Posterior vena cava (tissue), 2 donors: ENCODE data around the gene VPS25. TPM values are rescaled to one million over a fixed set of nuclear protein-coding genes. Genes with fewer than 3 reads are reported as not detected.

Experiments used
- DNase-seq: peaks from one replicate; pipeline ENCODE4 v3.0.0-alpha.2; 2020; ENCODE audit warnings: low spot score
- intact Hi-C, 2 donors: fragments of 100-400 bp; cut with DNase I; formaldehyde crosslinking; loops; one replicate each; pipeline versions ENCODE4 v1.14.1 to v1.14.2; 2022 to 2023
- microRNA-seq, 2 donors: library from miRNA; unstranded; fragments of <30 nt; microRNA quantifications; one replicate each; pipeline ENCODE4 v1.2.0, GENCODE V29; 2020 to 2021; ENCODE audit warnings: borderline microRNAs expressed in 2 of 2
- total RNA-seq, 2 donors: library from RNA; stranded (reverse); fragmentation: NEBNext Ultra II Directional; extraction: Animal tissue kit (Norgen Biotek cat#: 25700); gene quantifications; one replicate each; pipeline ENCODE4 v1.2.1, GENCODE V29; 2021
- donor health status: DM: yes; HTN: yes; CAD: no.
- donor health status: DM: yes; HTN: yes; CAD: no.

VPS25 gene
- total RNA-seq, 2 donors from 2014 or later: 25.9 to 35.1 TPM

DNA sequence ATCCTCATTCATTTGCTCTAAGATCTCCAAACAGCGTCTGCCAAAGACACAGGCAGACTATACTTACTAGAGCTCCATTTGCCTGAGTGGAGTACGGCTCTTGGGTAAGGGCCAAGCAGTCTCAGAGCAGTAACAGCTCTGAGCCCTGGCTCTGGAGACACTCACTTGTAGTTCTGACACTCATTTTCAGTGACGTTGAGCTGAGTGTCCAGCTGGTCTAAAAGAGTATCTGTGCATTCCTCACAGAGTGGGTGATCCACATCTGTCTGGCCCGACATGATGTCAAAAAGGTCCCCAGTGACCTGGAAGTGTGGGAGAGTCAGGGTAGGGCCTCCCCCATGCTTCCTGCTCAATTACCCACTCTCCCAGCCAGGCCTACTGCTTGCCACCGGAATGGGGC is 45.1 kb downstream of the VPS25 start:
- intact Hi-C loops: loop anchor here in 1 of 2 donors (10.0 kb wide), 1 partner anchor 94 kb away; no protein-coding TSS in a partner anchor
- no peak for DNase-seq

DNA sequence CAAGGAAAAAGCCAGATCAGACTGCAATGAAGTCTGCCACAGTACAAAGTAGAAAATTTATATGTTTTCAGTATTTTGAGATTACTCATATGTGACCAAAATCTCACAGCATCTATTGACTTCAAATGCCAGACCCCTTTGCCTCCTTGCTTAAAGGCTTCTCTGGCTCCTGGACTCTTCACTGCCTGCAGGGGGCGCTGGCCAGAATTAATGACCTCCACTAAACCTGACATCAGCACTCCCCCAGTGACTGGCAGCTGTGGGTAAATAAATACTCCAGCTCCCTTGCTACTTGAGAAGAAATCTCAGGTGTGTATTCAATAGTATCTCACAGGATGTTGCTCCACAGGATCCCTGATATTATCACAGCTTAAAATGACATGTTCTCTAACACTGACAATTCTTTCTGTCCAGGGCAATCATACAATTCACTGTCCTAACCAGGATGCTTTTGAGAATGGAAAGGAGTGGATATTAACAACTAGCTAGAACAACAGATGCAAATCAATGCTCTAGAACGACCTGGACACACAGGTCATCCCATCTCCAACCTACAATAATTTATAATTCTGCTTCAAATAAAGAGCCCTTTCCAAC is 46.8 kb downstream of the VPS25 start:
- DNase-seq: no peak
- intact Hi-C loops: loop anchor here (10.0 kb wide), 2 partner anchors 95 to 115 kb away; no protein-coding TSS in a partner anchor

DNA sequence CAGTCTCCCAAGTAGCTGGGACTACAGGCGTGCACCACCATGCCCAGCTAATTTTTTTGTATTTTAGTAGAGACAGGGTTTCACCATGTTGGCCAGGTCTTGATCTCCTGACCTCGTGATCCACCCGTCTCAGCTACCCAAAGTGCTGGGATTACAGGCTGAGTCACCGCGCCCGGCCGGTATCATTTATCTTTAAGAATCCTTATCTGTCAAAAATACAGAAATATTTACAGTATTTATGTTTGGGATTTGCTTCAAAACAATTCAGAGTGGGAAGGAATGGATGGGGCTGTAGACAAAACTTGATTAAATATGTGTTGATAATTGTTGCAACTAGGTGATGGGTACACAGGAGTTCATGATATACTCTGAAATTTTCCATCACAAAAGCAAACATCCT is 47.9 kb downstream of the VPS25 start:
- DNase-seq: no peak
- intact Hi-C loops: loop anchor here in 1 of 2 donors (10.0 kb wide), 1 partner anchor 116 kb away; no protein-coding TSS in a partner anchor

DNA sequence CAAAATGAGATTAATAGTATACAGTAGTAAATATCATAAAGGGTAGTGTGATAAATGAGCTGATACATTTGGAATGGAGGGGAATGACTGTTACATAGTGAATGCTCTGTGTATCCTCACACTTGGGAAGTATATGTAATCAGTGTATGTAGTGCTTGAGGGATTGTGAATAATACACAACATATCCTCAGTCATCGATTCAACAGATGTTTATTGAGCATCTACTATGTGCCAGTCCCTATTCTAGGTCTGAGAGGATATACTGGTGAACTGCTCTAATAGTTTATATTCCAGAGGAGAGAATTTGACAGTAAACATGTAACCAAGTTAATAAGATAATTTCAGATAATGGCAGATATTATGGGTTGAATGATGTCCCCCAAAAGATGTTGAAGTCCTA is 54.2 kb downstream of the VPS25 start:
- DNase-seq: no peak
- intact Hi-C loops: loop anchor here in 1 of 2 donors (10.0 kb wide), 1 partner anchor 123 kb away; no protein-coding TSS in a partner anchor

Small RNA genes within 50 kb of the gene (microRNA-seq; reads per million reads assigned to microRNA genes)
- 0 to 0.32 reads per million in 2 donors for gene MIR6781

Other genes starting within 250 kb of the VPS25 start
- 10 to 100 TPM; 27.1 to 36.0 TPM for gene NAGLU, start 237.2 kb upstream of the VPS25 start, total RNA-seq
- 1 to 10 TPM in 1 of 2 donors, under 1 TPM in 1; 0.67 to 1.2 TPM for gene HSD17B1, start 220.5 kb upstream of the VPS25 start, total RNA-seq
- gene COASY, start 211.3 kb upstream of the VPS25 start, total RNA-seq: 10 to 100 TPM; 34.0 TPM
- 10 to 100 TPM; 27.5 to 28.5 TPM for gene MLX, start 206.3 kb upstream of the VPS25 start, total RNA-seq
- 1 to 10 TPM; 4.1 to 4.7 TPM for gene PSMC3IP, start 195.7 kb upstream of the VPS25 start, total RNA-seq
- gene RETREG3, start 164.1 kb upstream of the VPS25 start, total RNA-seq: 10 to 100 TPM; 34.6 to 42.0 TPM
- 10 to 100 TPM; 32.9 to 39.9 TPM for gene TUBG1, start 163.8 kb upstream of the VPS25 start, total RNA-seq
- gene TUBG2, start 114.2 kb upstream of the VPS25 start, total RNA-seq: 10 to 100 TPM; 17.9 to 19.8 TPM
- gene PLEKHH3, start 96.5 kb upstream of the VPS25 start, total RNA-seq: 10 to 100 TPM; 22.2 to 24.8 TPM
- 1 to 10 TPM; 1.7 to 2.5 TPM for gene CCR10, start 91.6 kb upstream of the VPS25 start, total RNA-seq
- 10 to 100 TPM; 11.0 to 24.8 TPM for gene CNTNAP1, start 90.9 kb upstream of the VPS25 start, total RNA-seq
- 10 to 100 TPM; 50.2 to 53.5 TPM for gene EZH1, start 28.4 kb upstream of the VPS25 start, total RNA-seq
- gene RAMP2, start 12.2 kb upstream of the VPS25 start, total RNA-seq: 10 to 100 TPM; 46.3 to 56.8 TPM
- gene WNK4, start 7.2 kb downstream of the VPS25 start, total RNA-seq: under 1 TPM in 1 of 2 donors, not detected in 1; 0.05 TPM
- 10 to 100 TPM; 37.5 to 41.1 TPM for gene COA3, start 25.3 kb downstream of the VPS25 start, total RNA-seq
- gene CNTD1, start 25.4 kb downstream of the VPS25 start, total RNA-seq: under 1 TPM in 1 of 2 donors, not detected in 1; 0.95 TPM
- gene BECN1, start 50.8 kb downstream of the VPS25 start, total RNA-seq: 10 to 100 TPM; 78.6 to 88.3 TPM
- gene PSME3, start 59.9 kb downstream of the VPS25 start, total RNA-seq: 10 to 100 TPM; 68.2 to 80.6 TPM
- under 1 TPM; 0.86 to 0.88 TPM for gene AOC2, start 71.1 kb downstream of the VPS25 start, total RNA-seq
- gene AOC3, start 77.8 kb downstream of the VPS25 start, total RNA-seq: 100 to 1,000 TPM; 223 to 342 TPM
- not detected for gene G6PC1, start 127.3 kb downstream of the VPS25 start, total RNA-seq
- gene AARSD1, start 191.0 kb downstream of the VPS25 start, total RNA-seq: 10 to 100 TPM; 22.7 to 34.2 TPM
- 10 to 100 TPM in 1 of 2 donors, 1 to 10 TPM in 1; 9.9 to 11.2 TPM for gene PTGES3L, start 206.6 kb downstream of the VPS25 start, total RNA-seq
- 10 to 100 TPM; 10.6 to 14.1 TPM for gene RUNDC1, start 207.1 kb downstream of the VPS25 start, total RNA-seq
- gene RPL27, start 225.0 kb downstream of the VPS25 start, total RNA-seq: 1,000 to 10,000 TPM; 1,110 to 1,208 TPM
- gene IFI35, start 233.3 kb downstream of the VPS25 start, total RNA-seq: 10 to 100 TPM; 23.9 to 24.1 TPM
- 100 to 1,000 TPM; 247 to 267 TPM for gene VAT1, start 248.9 kb downstream of the VPS25 start, total RNA-seq